Rectal smooth muscle tissue (tissue), 1 donor: ENCODE measurements around the gene NID2.

Source experiments
- H3K27ac ChIP-seq: one replicate; pipeline ENCODE4 v1.7.0; 2013; ENCODE audit warnings: low read depth, low read length, inconsistent platforms
- H3K27me3 ChIP-seq: one replicate; pipeline ENCODE4 v1.7.0; 2013; ENCODE audit warnings: low read length; ENCODE audit not compliant: control insufficient read depth, insufficient read depth
- H3K36me3 ChIP-seq: one replicate; pipeline ENCODE4 v1.7.0; 2013; ENCODE audit warnings: low read length; ENCODE audit not compliant: control insufficient read depth, insufficient read depth
- H3K4me1 ChIP-seq: one replicate; pipeline ENCODE4 v1.7.0; 2013; ENCODE audit warnings: low read length; ENCODE audit not compliant: control insufficient read depth, insufficient read depth
- H3K4me3 ChIP-seq: one replicate; pipeline ENCODE4 v1.7.0; 2013; ENCODE audit warnings: low read length
- H3K9ac ChIP-seq: one replicate; pipeline ENCODE4 v1.7.0; 2013; ENCODE audit warnings: low read length

NID2 gene

DNA sequence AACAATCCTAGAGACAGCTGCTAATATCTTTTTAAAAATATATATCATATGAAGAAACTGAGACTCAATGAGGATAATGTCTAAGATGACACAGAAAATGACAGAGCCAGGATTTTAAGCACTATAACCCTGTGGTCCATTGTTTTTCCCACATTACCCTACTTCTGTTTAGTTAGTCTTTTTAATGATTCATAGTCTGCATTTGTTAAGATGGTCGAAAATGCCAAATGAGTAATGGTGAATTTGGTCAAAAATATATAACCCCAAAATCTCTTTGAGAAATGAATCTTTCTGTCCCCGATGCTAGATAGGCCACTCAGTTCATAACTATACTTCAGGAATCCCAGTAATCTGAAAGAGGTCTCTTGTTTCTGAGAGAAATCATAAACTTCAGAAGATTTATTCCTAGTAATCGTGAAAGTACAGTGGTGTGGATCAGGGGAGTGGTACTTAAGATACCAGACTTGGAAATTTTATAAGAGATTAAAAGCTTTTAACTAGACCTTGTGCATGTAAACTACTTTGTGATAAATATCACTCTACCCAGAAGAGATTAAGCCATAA lies 68.8 kb downstream of the NID2 start:
- no peak overlapping the region for H3K27ac ChIP-seq
- H3K27me3 ChIP-seq = no peaks in the 10 kb centered on the region
- H3K4me1 ChIP-seq = peaks cover 21% of the 10 kb centered on the region
- H3K4me3 ChIP-seq = no peak overlapping the region
- no peak overlapping the region for H3K9ac ChIP-seq
- peaks cover 20% of the 10 kb centered on the region for H3K36me3 ChIP-seq

DNA sequence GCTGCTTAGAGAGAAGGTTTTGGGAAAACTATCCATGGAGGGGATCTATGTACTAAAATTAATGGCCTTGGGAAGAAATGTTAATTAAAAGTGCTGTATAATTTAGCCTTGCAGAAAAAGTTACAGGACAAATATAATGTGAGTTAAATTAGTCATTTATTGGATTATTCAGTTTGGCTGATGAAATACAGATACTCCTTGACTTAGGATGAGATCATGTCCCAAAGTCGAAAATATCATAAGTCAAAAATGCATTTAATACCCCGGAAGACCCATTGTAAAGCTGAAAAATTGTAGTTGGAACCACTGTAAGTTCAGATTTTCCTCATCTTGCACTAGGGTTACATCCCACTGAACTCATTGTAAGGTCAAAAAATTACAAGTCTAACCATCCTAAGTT lies 69.8 kb downstream of the NID2 start:
- peaks cover 21% of the 10 kb centered on the region for H3K4me1 ChIP-seq
- H3K27me3 ChIP-seq = no peaks in the 10 kb centered on the region
- H3K4me3 ChIP-seq = no peak overlapping the region
- no peak overlapping the region for H3K9ac ChIP-seq
- H3K36me3 ChIP-seq = peaks cover 24% of the 10 kb centered on the region
- no peak overlapping the region for H3K27ac ChIP-seq

- Histone ChIP-seq H3K9ac (no peak overlapping the region), H3K27me3 (no peaks in the 10 kb centered on the region), H3K27ac (no peak overlapping the region), H3K36me3 (peaks cover 24% of the 10 kb centered on the region), H3K4me1 (peaks cover 15% of the 10 kb centered on the region), H3K4me3 (no peak overlapping the region)
Measured at GRCh38 chr14:51998348-51998747, 70.5 kb downstream of the NID2 start.

GRCh38 chr14:51996148-51996746 lies 72.6 kb downstream of the NID2 start:
- peaks cover 14% of the 10 kb centered on the region for H3K36me3 ChIP-seq
- H3K4me1 ChIP-seq = peaks cover 4% of the 10 kb centered on the region
- H3K9ac ChIP-seq = no peak overlapping the region
- H3K27me3 ChIP-seq = no peaks in the 10 kb centered on the region
- H3K4me3 ChIP-seq = no peak overlapping the region
- no peak overlapping the region for H3K27ac ChIP-seq

DNA sequence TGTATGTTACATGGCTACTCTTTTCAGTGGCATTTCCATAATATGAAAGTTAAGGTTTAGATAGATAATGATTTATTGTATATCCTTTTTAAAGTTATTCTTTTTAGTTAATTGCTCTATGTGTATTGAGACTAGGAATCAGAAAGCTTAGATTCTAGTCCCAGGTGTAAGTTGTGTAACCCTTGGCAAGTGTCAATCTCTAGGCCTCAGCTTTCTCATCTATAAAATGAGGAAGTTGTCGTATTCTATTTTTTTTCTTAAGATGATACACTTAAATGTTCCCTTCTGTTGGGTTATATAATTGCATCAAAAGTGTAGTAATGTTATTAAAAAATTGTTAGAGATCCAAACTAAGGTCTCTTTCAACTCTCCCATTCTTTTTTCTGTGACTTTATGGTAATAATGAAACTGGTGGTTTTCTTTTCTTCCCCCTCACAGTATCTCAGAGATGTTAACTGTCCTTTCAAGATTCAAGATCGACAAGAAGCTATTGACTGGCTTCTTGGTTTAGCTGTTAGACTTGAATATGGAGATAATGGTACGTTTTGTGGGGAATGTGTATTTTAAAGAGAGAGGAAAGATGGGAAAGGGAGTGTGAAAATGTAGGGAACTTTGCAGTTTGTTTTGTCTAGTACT lies 75.5 kb downstream of the NID2 start:
- H3K4me1 ChIP-seq = peaks cover 7% of the 10 kb centered on the region
- H3K36me3 ChIP-seq = peaks cover 11% of the 10 kb centered on the region
- no peak overlapping the region for H3K4me3 ChIP-seq
- no peak overlapping the region for H3K9ac ChIP-seq
- H3K27me3 ChIP-seq = no peaks in the 10 kb centered on the region
- no peak overlapping the region for H3K27ac ChIP-seq

GRCh38 chr14:51990488-51990887 lies 78.4 kb downstream of the NID2 start:
- H3K9ac ChIP-seq = no peak overlapping the region
- H3K4me1 ChIP-seq = peaks cover 7% of the 10 kb centered on the region
- peak overlapping the region; percentile 66 for H3K4me3 ChIP-seq
- no peak overlapping the region for H3K27ac ChIP-seq
- no peaks in the 10 kb centered on the region for H3K27me3 ChIP-seq
- H3K36me3 ChIP-seq = peaks cover 11% of the 10 kb centered on the region

GRCh38 chr14:51989293-51990234 lies 79.3 kb downstream of the NID2 start, which contains the start of gene RTRAF:
TSS of gene RTRAF (plus strand) at chr14:51989546. CDS start at chr14:51989640, 94 bp downstream.
- Histone ChIP-seq H3K36me3 (peaks cover 3% of the 10 kb centered on the region), H3K4me3 (peak within 1 kb of the TSS; percentile 66), H3K27me3 (no peaks in the 10 kb centered on the region), H3K9ac (peak within 1 kb of the TSS; percentile 85), H3K4me1 (peaks cover 7% of the 10 kb centered on the region), H3K27ac (peak within 1 kb of the TSS; percentile 87)

DNA sequence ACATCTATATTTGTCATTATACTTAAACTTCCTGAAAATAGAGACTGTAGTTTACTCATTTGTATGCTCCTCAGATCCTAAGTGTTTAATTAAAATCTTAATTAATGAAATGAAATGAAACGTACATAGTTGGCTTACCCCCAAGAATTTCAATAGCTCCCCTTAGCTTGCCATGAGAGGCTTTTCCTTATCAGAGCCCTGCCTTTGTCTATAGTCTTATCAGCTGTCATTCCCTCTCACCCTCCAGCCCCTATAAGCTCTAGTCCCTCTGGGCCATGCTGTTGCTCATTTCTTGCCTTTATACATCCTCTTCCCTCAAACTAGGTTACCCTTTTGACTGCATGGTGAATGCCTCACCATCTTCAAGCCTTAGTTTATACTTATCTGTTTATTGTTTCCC lies 80.6 kb downstream of the NID2 start:
- Histone ChIP-seq H3K9ac (no peak overlapping the region), H3K27ac (peak overlapping the region; percentile 72), H3K27me3 (no peaks in the 10 kb centered on the region), H3K36me3 (no peaks in the 10 kb centered on the region), H3K4me1 (peaks cover 7% of the 10 kb centered on the region), H3K4me3 (no peak overlapping the region)

GRCh38 chr14:51981218-51981854 lies 87.5 kb downstream of the NID2 start:
- no peak overlapping the region for H3K9ac ChIP-seq
- no peaks in the 10 kb centered on the region for H3K36me3 ChIP-seq
- H3K4me3 ChIP-seq = no peak overlapping the region
- H3K4me1 ChIP-seq = peaks cover 2% of the 10 kb centered on the region
- no peaks in the 10 kb centered on the region for H3K27me3 ChIP-seq
- no peak overlapping the region for H3K27ac ChIP-seq

GRCh38 chr14:51979088-51979709 lies 89.7 kb downstream of the NID2 start:
- H3K4me1 ChIP-seq = peaks cover 2% of the 10 kb centered on the region
- no peaks in the 10 kb centered on the region for H3K27me3 ChIP-seq
- H3K4me3 ChIP-seq = no peak overlapping the region
- H3K27ac ChIP-seq = no peak overlapping the region
- no peak overlapping the region for H3K9ac ChIP-seq
- H3K36me3 ChIP-seq = no peaks in the 10 kb centered on the region

- Histone ChIP-seq H3K4me1 (peaks cover 2% of the 10 kb centered on the region), H3K36me3 (no peaks in the 10 kb centered on the region), H3K9ac (no peak overlapping the region), H3K27ac (no peak overlapping the region), H3K4me3 (no peak overlapping the region), H3K27me3 (no peaks in the 10 kb centered on the region)
Measured at GRCh38 chr14:51978681-51979085, 90.2 kb downstream of the NID2 start.
